Fibroblast of skin of scalp (primary cell): ENCODE measurements around the gene OLFML2A.
"Not testable (repeated sequence)": the region's sequence is repeated elsewhere in the genome, so short reads cannot be mapped to it uniquely, and the experiment has no call there.

Source experiments
- DNase-seq: peaks from one replicate; pipeline ENCODE4 v3.0.0-alpha.2; 2013

Gene OLFML2A

DNA sequence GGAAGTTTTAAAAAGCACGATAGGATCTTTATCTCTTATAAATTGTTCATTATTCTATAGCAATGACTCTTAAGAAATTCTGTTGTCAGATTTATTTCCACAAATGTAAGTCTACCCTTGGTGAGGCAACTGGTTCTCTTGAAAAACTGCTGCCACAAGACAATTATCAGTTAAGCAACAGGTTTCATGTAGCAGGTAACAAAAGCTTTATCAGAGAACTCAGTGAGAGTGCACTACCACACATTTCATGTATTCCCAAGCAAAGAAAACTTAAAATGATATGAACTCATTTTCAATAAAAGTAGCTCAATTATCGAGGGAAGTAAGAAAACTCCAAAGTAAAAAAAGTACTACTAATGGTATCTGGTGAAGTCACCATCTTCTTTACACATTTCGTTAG lies 15.2 kb upstream of the OLFML2A start:
- no peak for DNase-seq

DNA sequence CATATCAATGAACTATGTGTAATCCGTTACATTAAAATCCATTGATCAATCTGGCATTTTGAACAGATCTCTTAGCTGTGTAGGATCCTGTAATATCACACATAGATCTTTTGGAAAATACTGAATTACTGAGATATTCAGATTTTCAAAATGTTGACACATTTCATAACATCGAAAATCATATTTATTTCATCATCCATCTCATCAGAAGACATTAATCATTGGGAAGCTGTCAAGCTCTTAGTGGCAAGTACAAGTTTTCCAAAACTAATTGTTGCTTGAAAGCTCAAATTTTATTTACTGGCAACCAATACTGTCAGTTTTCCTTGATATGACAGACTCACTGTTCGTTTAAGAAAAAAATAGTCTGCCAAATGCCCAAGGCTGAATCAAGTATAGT lies 14.3 kb upstream of the OLFML2A start:
- no peak for DNase-seq

- no peak for DNase-seq
Observed at GRCh38 chr9:124764774-124765438, 12.0 kb upstream of the OLFML2A start.

GRCh38 chr9:124765439-124765835 lies 11.5 kb upstream of the OLFML2A start:
- no peak for DNase-seq

- DNase-seq = no peak
Observed at GRCh38 chr9:124766326-124766725, 10.6 kb upstream of the OLFML2A start.

DNA sequence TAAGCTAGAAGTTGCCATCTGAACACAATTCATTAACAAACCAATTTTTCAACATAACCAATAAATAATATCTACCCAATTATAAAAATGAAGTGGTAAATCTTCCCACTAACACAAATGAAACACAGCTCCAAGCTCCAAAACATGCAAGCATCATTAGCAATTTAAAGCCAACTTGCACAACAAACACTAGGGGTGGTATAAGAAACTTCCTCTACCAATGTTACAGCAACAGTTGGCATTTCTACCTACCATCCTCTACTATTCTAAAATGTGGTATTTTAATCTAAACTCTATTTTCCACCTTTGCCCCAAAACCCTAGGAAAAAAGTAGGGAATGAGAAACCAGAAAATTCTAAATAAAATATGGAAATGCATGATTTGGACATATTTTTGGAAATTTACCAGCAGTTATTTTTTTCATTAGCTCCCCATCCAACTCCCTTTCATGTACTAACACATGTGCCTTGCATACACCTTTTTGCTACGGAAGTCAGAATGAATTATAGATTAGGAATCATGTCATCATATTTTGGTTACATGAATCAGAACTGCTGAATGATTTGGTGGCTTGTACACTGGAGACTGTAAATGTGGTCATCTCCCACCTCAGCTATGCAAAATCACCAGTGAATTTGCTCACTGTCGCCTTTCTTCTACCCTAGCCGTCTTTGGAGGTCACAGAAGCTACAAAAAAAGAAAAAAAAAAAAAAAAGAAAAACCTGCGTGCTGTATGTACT lies 9.9 kb upstream of the OLFML2A start:
- DNase-seq = no peak

- no peak for DNase-seq
Observed at GRCh38 chr9:124767821-124768220, 9.1 kb upstream of the OLFML2A start.

DNA sequence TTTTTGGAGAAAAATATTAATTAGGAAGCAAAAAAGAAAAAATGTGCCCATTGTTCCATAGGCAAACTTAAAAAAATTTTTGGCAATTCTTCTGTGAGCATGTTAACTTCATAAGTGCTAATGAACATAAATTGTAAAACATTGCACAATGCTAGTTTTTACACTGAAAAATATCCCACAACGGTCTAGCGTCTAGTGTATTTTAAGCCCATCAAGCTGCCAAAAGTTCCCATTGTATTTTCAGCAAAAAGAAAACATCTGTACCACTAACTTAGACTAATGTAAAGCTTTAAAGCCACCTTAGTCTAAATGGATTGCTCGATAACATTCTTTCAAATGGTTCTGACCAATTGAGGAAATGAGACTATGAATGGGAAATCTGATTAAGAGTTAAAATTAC lies 8.6 kb upstream of the OLFML2A start:
- no peak for DNase-seq

DNA sequence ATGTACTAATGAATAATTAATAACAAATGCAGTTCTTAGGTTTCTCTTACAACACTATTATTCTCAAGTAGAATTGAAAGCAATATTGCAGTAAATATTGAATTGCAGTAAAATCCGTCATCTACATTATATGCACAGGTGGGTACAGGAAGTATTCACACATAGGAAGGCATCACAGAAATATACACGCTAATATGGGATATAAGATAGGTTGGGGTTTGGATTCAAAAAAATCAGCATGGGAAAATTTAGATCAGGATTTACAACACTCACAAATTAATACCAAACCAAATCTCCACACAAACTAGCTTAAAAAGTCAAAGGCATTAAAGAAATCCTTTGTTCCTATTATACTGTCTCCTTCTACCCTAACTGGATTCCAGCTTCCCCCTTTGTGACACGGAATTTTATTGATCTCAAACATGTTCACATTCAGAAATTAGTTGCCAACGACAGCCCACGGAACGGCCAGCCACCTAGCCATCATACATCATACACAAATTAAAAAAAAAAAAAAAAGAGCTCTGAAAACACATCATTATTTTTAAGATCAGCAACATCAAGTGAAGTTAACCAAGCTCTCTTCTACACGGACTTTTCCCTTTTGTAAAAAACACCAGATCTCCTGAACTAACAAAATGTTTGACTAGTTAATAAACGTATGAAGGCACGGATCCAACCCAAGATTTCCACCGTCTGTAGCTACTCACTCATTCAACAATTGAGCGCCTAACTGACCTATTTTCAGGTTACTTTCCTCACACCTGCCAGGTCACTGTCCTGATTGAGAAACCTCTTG lies 8.0 kb upstream of the OLFML2A start:
- no peak for DNase-seq

- DNase-seq = no peak
Observed at GRCh38 chr9:124769549-124770358, 7.2 kb upstream of the OLFML2A start.

DNA sequence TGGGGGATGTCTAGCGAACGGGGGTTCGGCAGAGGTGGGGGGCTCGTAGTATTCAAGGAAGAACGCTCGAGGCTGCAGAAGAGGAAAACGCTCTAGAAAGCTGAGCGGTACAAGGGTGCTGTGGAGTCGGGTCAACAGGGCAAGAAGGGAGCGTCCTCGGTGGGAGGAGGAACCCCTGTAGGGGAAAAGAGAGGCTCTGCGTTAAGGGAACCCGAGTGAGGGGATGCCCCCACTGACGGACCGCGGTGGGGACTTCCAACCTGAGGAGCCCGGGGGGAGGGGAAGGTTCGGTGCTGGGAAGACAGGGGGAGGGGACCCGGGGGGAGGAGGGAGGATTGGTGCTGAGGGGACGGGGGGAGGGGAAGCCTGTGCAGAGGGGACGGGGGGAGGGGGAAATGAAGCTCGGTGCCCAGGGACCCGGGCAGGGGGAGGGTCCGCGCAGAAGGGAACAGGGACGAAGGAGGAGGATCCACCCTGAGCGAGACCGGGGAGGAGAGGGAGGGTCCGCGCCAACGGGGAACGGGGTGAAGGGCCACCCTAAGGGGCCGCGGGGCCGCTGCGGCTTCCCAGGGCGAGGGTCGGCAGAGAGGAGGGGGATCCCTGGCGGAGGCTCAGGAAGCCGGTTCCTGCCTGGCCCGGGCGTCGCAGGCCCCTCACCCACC lies 6.4 kb upstream of the OLFML2A start:
- no peak for DNase-seq

DNA sequence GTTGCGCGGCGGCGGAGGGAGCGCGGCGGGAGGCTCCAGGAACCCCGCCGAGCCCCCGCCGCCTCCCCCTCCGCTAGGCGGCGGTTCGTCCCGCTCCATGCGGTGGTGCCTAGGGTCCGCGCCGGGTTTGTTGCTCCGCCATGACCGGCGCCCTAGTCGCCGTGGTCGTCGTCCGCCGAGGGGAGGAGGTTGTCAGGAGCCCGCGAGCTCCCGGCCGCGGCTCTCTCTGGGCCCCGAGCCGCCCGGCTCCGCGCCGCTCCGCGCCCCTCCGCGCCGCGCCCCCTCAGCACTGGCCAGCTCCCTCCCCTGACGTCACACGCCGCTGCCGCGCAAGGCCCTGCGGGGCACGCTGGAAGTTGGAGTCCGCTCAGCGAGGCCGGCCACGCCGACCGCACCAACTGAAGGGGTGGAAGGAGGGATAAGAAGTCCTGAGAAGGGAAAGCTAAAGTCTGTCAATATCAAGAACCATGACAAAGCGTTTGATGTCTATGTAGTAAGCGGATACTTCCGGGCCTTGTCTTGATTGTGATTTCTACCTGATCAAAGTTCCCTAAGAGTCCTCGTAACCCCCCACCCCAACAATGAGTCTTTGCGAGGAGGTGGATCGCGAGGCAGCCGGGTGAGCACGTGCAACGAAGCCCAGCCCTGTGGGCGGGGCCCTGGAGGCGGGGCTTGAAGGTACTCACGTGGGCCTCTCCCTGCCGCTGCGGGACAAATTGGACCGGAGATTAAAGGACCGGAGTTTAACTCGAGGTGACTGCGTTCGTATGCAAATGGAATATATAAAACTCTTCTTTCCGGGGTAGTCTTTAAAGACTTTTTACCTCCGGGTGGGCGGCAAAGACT lies 5.7 kb upstream of the OLFML2A start, which contains the start of gene NR6A1:
Gene NR6A1, minus strand, starts transcription at position 291 of the 846 bp plus-strand sequence.
- peak; percentile 97 for DNase-seq

DNA sequence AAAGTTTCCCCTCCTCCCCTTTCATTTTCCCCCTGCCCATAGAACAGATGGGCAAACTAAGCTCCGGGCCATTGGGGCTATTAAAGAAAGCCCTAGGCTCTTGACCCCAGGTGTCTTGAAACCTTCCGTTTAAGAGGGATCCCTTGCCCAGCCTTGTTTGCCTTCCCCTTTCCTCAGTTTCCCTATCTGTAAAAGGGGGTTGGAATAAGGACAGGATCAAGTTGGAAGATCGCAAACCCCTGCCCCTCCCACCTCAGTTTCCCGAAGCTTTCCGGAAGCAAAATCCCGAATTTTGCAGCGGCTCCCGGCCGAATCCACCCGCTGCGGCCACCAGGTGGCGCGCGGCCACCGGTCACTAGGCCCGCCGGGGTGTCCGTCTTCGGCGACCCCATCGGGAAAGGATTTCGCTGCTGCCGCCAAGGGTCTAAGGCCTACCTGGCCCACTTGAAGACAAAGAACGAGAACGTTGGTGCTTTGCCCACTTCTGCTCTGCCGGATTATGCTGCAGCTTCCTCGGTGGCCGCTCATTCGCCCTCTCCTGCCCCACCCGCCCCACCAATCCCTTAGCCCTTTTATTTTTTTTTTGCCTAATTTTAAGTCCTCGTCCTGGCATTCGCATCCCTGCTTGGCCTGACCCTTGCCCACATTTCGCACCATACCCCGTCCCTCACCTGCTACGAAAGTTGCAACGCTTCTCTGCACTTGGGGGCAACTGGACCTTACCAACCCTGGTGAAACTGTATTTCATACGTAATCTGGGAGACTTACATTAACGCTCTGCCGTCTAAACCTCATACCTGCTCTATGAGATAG lies 4.9 kb upstream of the OLFML2A start:
- DNase-seq = peak; percentile 75

DNA sequence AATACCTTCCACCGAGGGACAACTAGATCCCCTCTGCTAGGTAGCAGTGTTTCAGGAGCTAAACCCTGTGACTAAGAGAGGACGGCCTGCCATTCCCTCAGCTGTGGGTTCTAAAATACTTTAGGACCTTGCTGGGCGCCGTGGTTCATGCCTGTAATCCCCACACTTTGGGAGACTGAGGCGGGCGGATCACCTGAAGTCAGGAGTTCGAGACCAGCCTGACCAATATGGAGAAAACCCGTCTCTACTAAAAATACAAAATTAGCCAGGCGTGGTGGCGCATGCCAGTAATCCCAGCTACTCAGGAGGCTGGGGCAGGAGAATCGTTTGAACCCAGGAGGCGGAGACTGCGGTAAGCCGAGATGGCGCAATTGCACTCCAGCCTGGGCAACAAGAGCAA lies 4.1 kb upstream of the OLFML2A start:
- DNase-seq = not testable (repeated sequence)

- no peak for DNase-seq
Observed at GRCh38 chr9:124773473-124774128, 3.3 kb upstream of the OLFML2A start.

- peak; percentile 78 for DNase-seq
Observed at GRCh38 chr9:124774129-124774978, 2.6 kb upstream of the OLFML2A start.

DNA sequence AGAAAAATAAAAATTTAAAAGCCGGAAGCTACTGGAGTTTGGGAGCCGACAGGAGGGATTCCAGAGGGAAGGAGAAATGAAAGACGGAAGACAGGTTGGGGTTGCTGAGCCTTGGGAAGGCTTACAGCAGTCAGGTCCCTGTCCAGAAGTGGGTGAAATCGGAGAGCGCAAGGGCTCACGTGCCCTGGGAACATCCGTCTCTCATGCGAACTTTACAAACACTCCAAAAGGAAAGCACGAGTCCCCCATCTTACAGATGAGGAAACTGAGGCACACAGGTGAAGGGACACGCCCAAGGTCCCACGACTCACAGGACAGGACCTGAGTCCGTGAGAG lies 347 bp upstream of the OLFML2A start:
- DNase-seq = no peak

- DNase-seq = no peak
Observed at GRCh38 chr9:124778575-124779367, 1.8 kb downstream of the OLFML2A start.
